Kidney (tissue), 14 donors: ENCODE measurements around the gene SPTBN1. TPM values are rescaled to one million over a fixed set of nuclear protein-coding genes. Genes with fewer than 3 reads are reported as not detected.
A peak's percentile ranks its signal among the peaks of the same experiment; 100 is the strongest.

ENCODE experiments used
- DNase-seq, 5 donors: peaks; one replicate each; pipeline ENCODE4 v3.0.0-alpha.2; 2013 to 2020
- FAIRE-seq: peaks from 2 replicates; lab custom pipeline; 2012; peaks lifted over from hg19 to GRCh38; lab: Jason Lieb, UNC
- H3K27ac ChIP-seq, 2 donors: one replicate each; pipeline ENCODE4 v1.7.0; 2013; ENCODE audit warnings: low read depth in 2 of 2, low read length in 2 of 2, inconsistent platforms in 1 of 2
- H3K27me3 ChIP-seq: one replicate; pipeline ENCODE4 v1.7.1; 2013; ENCODE audit warnings: low read length, inconsistent platforms; ENCODE audit not compliant: control insufficient read depth, insufficient read depth
- H3K36me3 ChIP-seq, 3 donors: one replicate each; pipeline versions ENCODE4 v1.7.0 to v1.7.1; 2013; ENCODE audit warnings: low read length in 3 of 3, control low read depth in 1 of 3, inconsistent platforms in 1 of 3; ENCODE audit not compliant: insufficient read depth in 3 of 3, control insufficient read depth in 2 of 3
- H3K4me1 ChIP-seq, 3 donors: one replicate each; pipeline versions ENCODE4 v1.7.0 to v1.7.1; 2013; ENCODE audit warnings: low read length in 3 of 3, inconsistent platforms in 1 of 3, low read depth in 1 of 3; ENCODE audit not compliant: control insufficient read depth in 2 of 3, insufficient read depth in 2 of 3
- H3K4me3 ChIP-seq, 3 donors: one replicate each; pipeline versions ENCODE4 v1.7.0 to v1.8.1; 2013; ENCODE audit warnings: low read length in 3 of 3, control low read depth in 1 of 3, inconsistent platforms in 1 of 3
- H3K9ac ChIP-seq, 3 donors: one replicate each; pipeline versions ENCODE4 v1.7.0 to v1.7.1; 2013; ENCODE audit warnings: low read length in 3 of 3, control low read depth in 1 of 3, inconsistent platforms in 1 of 3
- H3K9me3 ChIP-seq, 3 donors: one replicate each; pipeline versions ENCODE4 v1.7.0 to v1.7.1; 2013; ENCODE audit warnings: low read length in 3 of 3, control low read depth in 1 of 3, inconsistent platforms in 1 of 3; ENCODE audit not compliant: control insufficient read depth in 2 of 3, insufficient read depth in 1 of 3
- CTCF ChIP-seq: IDR thresholded peaks from 3 replicates; pipeline ENCODE4 v1.5.1; 2012; ENCODE audit warnings: mild to moderate bottlenecking, moderate library complexity, borderline replicate concordance; ENCODE audit not compliant: insufficient read depth; ENCODE audit errors: extremely low read depth
- intact Hi-C: fragments of 100-400 bp; cut with DNase I; formaldehyde crosslinking; loops from one replicate; pipeline ENCODE4 v1.11.1; 2022
- polyA plus RNA-seq: library from polyadenylated mRNA; stranded (reverse); fragments of 350-450 nt; fragmentation: Illumina TruSeq; extraction: RNeasy Lipid Tissue Mini Kit (QIAGEN cat#74804); gene quantifications from one replicate; pipeline ENCODE4 v1.2.3, GENCODE V29; 2014; ENCODE audit warnings: low read depth, low replicate concordance; ENCODE audit not compliant: insufficient read depth
- total RNA-seq: library from RNA; stranded (reverse); fragmentation: NEBNext Ultra II Directional; extraction: Animal tissue kit (Norgen Biotek cat#: 25700); gene quantifications from one replicate; pipeline ENCODE4 v1.2.1, GENCODE V29; 2021
- donor health status: control.
- donor health status: control.
- donor health status: control.
- donor health status: control.
- donor health status: control.
- donor health status: DM: yes; HTN: yes; CAD: no.
- donor health status: Normal renal cell carcinoma (clear cell type).

The SPTBN1 gene
- total and polyA plus RNA-seq, 2 donors from 2014 or later = 93.2 to 313 TPM

GRCh38 chr2:54603357-54603756 is 147.2 kb downstream of the SPTBN1 start:
- intact Hi-C loops = no loop called here
- H3K36me3 ChIP-seq = peaks cover 0 to 8% (median 0%) of the 10 kb centered on the region in 3 donors
- no peak for TF ChIP-seq CTCF
- H3K27me3 ChIP-seq = no peaks in the 10 kb centered on the region
- no peaks in the 10 kb centered on the region for H3K9me3 ChIP-seq
- no peak overlapping the region for H3K4me3 ChIP-seq
- peak overlapping the region in 1 of 3 donors; percentile 30 for H3K9ac ChIP-seq
- FAIRE-seq (no peak), DNase-seq (peak in 1 of 5 donors; percentile 72)
- peaks cover 3 to 79% (median 68%) of the 10 kb centered on the region in 3 donors for H3K4me1 ChIP-seq
- H3K27ac ChIP-seq = peak overlapping the region; percentile 72 to 78

GRCh38 chr2:54603796-54604195 is 147.7 kb downstream of the SPTBN1 start:
- no peak for DNase-seq
- Histone ChIP-seq H3K4me1 (peaks cover 3 to 74% (median 64%) of the 10 kb centered on the region in 3 donors), H3K27ac (peak overlapping the region; percentile 72 to 78), H3K27me3 (no peaks in the 10 kb centered on the region), H3K9ac (peak overlapping the region in 1 of 3 donors; percentile 30), H3K9me3 (no peaks in the 10 kb centered on the region), H3K4me3 (no peak overlapping the region), H3K36me3 (peaks cover 0 to 8% (median 0%) of the 10 kb centered on the region in 3 donors)
- no peak for FAIRE-seq
- intact Hi-C loops = no loop called here
- no peak for TF ChIP-seq CTCF

GRCh38 chr2:54604871-54605270 is 148.7 kb downstream of the SPTBN1 start:
- no peak for TF ChIP-seq CTCF
- H3K36me3 ChIP-seq = no peaks in the 10 kb centered on the region
- H3K9me3 ChIP-seq = no peaks in the 10 kb centered on the region
- H3K27me3 ChIP-seq = no peaks in the 10 kb centered on the region
- FAIRE-seq = no peak
- intact Hi-C loops = no loop called here
- H3K27ac ChIP-seq = peak overlapping the region; percentile 46 to 78
- H3K9ac ChIP-seq = peak overlapping the region in 2 of 3 donors; percentile 3 to 17
- DNase-seq = peak in 1 of 5 donors; percentile 69
- H3K4me3 ChIP-seq = no peak overlapping the region
- H3K4me1 ChIP-seq = peaks cover 3 to 73% (median 58%) of the 10 kb centered on the region in 3 donors

- DNase-seq (no peak), FAIRE-seq (no peak)
- Histone ChIP-seq H3K4me1 (peaks cover 3 to 69% (median 54%) of the 10 kb centered on the region in 3 donors), H3K9ac (peak overlapping the region in 1 of 3 donors; percentile 3), H3K27me3 (no peaks in the 10 kb centered on the region), H3K9me3 (no peaks in the 10 kb centered on the region), H3K27ac (peak overlapping the region; percentile 46 to 78), H3K4me3 (no peak overlapping the region), H3K36me3 (no peaks in the 10 kb centered on the region)
- intact Hi-C loops = no loop called here
- no peak for TF ChIP-seq CTCF
Measured at GRCh38 chr2:54605836-54606235, 149.7 kb downstream of the SPTBN1 start.
